VCaP (cell line): ENCODE measurements around the gene KCNK2.

ENCODE experiments used
- H3K27ac ChIP-seq: fragments of 450-650 bp; 2 replicates; pipeline ENCODE4 v1.5.1; 2017
- CTCF ChIP-seq: fragments of 450-650 bp; conservative IDR thresholded peaks from 2 replicates; pipeline ENCODE4 v1.5.1; 2017; ENCODE audit warnings: mild to moderate bottlenecking, moderate library complexity

Gene KCNK2

DNA sequence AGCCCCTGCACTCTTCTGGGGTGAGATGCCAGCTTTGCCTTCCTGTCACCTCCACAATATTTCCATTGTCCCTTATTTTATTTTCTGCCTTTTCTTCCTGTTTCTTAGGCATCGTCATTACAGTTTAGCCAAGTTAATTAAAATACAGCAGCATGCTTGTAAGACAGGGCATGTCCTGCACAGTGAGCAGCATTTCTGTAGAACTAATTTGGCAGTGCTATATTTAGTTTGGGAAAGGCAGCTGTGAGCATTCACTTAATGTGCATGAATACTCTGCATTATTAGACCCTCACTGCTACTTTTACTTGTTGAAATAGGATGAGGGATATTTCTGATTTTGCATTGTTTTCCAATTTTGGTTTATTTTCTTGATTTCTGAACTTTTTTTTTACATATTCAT lies 133.3 kb downstream of the KCNK2 start:
- TF ChIP-seq CTCF = no peak
- no peak overlapping the region for H3K27ac ChIP-seq

GRCh38 chr1:215219372-215219771 lies 136.8 kb downstream of the KCNK2 start:
- no peak for TF ChIP-seq CTCF
- H3K27ac ChIP-seq = no peak overlapping the region

GRCh38 chr1:215220346-215220745 lies 137.8 kb downstream of the KCNK2 start:
- no peak for TF ChIP-seq CTCF
- no peak overlapping the region for H3K27ac ChIP-seq

GRCh38 chr1:215226757-215227156 lies 144.2 kb downstream of the KCNK2 start:
- no peak overlapping the region for H3K27ac ChIP-seq
- no peak for TF ChIP-seq CTCF

- TF ChIP-seq CTCF = no peak
- H3K27ac ChIP-seq = no peak overlapping the region
Measured at GRCh38 chr1:215228193-215228592, 145.7 kb downstream of the KCNK2 start.

DNA sequence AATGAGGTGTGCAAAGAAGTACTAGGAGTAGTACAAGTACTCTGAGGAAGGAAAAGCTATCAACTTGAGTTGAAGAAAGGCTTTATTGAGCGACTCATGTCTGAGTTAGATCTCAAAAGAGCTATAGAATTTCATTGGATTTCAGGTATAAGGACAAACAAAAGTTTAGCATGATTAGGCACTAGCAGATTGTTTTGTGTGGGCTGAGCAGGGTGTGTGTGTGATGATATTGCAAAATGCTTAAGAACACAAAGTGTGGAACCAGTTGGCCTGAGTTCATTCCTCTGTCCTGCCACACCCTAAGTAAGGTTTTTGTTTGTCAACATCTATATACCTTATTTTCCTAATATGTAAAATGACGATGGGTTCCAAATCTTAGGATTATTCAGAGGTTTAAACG lies 158.9 kb downstream of the KCNK2 start:
- no peak overlapping the region for H3K27ac ChIP-seq
- TF ChIP-seq CTCF = no peak

- no peak overlapping the region for H3K27ac ChIP-seq
- TF ChIP-seq CTCF = no peak
Measured at GRCh38 chr1:215243345-215244054, 161.0 kb downstream of the KCNK2 start.
